ENCODE data around the gene CFAP61.

CFAP61 gene

DNA sequence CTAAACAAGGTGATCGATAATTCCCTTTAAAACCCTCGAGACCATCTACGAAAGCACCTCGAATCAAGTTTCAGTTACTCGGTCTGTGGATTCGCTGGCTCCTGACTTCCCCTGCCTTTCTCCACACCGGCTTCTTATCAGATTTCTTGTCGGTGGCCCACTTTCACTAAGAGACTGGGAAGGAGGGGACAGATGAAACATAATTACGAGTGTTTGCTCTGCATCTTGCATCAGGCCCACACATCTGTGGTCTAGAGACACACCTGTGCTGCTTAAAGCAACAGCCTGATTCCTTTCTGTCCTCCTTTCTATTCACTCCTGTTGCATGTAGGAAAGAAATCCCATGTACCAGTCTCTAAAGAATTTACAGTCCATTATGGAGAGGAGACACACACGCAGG, 353.3 kb downstream of the CFAP61 start:
- H3K27ac ChIP-seq, result no peak overlapping the region
- no peaks in the 10 kb centered on the region for H3K79me2 ChIP-seq (ENCODE audit: insufficient read depth, low read depth)
- H3K4me1 ChIP-seq (ENCODE audit: low read depth, poor library complexity, severe bottlenecking), result no peaks in the 10 kb centered on the region
- H3K27me3 ChIP-seq (ENCODE audit: insufficient read depth, low read depth), result no peaks in the 10 kb centered on the region
- H3K9ac ChIP-seq, result no peak overlapping the region
- no peaks in the 10 kb centered on the region for H4K20me1 ChIP-seq (ENCODE audit: insufficient read depth)
- H3K4me2 ChIP-seq, result no peak overlapping the region
- no peaks in the 10 kb centered on the region for H3K36me3 ChIP-seq (ENCODE audit: insufficient read depth)
- TF ChIP-seq, protein P1, sequence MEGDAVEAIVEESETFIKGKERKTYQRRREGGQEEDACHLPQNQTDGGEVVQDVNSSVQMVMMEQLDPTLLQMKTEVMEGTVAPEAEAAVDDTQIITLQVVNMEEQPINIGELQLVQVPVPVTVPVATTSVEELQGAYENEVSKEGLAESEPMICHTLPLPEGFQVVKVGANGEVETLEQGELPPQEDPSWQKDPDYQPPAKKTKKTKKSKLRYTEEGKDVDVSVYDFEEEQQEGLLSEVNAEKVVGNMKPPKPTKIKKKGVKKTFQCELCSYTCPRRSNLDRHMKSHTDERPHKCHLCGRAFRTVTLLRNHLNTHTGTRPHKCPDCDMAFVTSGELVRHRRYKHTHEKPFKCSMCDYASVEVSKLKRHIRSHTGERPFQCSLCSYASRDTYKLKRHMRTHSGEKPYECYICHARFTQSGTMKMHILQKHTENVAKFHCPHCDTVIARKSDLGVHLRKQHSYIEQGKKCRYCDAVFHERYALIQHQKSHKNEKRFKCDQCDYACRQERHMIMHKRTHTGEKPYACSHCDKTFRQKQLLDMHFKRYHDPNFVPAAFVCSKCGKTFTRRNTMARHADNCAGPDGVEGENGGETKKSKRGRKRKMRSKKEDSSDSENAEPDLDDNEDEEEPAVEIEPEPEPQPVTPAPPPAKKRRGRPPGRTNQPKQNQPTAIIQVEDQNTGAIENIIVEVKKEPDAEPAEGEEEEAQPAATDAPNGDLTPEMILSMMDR (conservative IDR thresholded peaks at IDR 0.05; ENCODE audit: low read depth, low read length), result no peak
- no peak overlapping the region for H3K4me3 ChIP-seq (IDR thresholded peaks at IDR 0.05; ENCODE audit: insufficient read depth, low read depth, low read length)
- H2AFZ ChIP-seq (ENCODE audit: low read depth), result no peak overlapping the region

DNA sequence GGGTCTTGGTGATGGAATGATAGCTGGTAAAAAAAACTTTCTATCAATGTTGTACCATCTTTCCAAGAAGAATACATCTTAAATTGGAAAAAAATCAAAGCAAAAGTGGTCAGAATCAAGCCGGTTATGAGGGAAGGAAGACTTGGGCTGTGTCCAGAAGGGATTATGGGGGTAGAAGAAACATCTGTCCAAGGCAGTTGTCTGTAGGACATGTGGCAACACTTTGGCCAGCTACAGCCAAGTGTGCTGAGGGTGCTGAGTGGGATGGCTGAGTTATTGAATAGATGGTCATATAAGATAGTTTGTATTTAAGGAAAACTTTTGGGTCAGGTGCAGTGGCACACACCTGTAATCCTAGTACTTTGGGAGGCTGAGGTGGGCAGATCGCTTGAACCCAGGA, 354.0 kb downstream of the CFAP61 start:
- H3K4me2 ChIP-seq, result no peak overlapping the region
- H3K27me3 ChIP-seq (ENCODE audit: insufficient read depth, low read depth), result no peaks in the 10 kb centered on the region
- no peaks in the 10 kb centered on the region for H3K4me1 ChIP-seq (ENCODE audit: low read depth, poor library complexity, severe bottlenecking)
- no peak overlapping the region for H3K4me3 ChIP-seq (IDR thresholded peaks at IDR 0.05; ENCODE audit: insufficient read depth, low read depth, low read length)
- H2AFZ ChIP-seq (ENCODE audit: low read depth), result no peak overlapping the region
- no peaks in the 10 kb centered on the region for H4K20me1 ChIP-seq (ENCODE audit: insufficient read depth)
- TF ChIP-seq, protein P1 (conservative IDR thresholded peaks at IDR 0.05; ENCODE audit: low read depth, low read length), result no peak
- H3K36me3 ChIP-seq (ENCODE audit: insufficient read depth), result no peaks in the 10 kb centered on the region
- no peak overlapping the region for H3K9ac ChIP-seq
- no peaks in the 10 kb centered on the region for H3K79me2 ChIP-seq (ENCODE audit: insufficient read depth, low read depth)
- H3K27ac ChIP-seq, result no peak overlapping the region

DNA sequence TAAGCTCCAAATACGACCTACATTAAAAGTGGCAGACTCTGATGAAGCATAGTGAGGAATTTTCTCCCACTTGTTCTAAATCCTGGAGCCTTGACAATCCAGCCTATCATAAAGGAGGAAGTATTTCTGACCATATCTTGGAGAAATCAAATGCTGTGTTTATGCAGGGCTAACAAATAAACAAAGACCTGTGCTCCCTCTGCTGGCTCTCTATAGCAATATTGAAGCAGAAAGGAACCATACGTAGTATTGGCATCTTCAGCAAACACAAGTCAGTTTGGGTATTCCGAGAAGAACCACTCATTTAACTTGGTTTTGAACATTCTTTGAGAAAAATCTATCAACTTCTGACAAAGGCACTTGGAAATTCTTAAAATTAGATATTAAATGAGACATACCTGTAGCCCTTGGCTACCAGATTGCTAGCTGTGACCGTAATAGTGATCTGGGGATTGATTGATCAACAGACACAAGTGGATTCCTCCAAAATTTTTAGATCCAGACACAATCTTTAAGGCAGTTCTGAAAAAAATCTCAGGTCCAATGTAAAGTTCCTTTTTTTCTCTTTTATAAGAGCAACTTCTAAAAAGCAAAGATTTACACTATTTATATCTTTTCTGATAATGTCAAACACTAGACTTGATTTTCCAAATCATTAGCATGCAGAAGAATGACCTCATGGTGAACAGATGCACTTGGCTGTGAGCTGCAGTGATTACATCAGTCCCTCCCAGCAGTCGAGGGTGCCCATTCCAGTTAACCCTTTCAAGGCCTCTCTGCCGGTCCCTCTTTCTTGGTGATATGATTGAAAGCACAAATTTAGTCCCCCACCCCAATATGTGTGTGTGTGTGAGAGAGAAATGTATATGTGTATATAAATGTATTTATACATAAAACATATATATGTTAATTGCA, 355.8 kb downstream of the CFAP61 start:
- Histone ChIP-seq H3K27ac (no peak overlapping the region), H3K4me3 (IDR thresholded peaks at IDR 0.05; ENCODE audit: insufficient read depth, low read depth, low read length) (no peak overlapping the region), H3K4me1 (ENCODE audit: low read depth, poor library complexity, severe bottlenecking) (no peaks in the 10 kb centered on the region), H2AFZ (ENCODE audit: low read depth) (no peak overlapping the region), H3K36me3 (ENCODE audit: insufficient read depth) (no peaks in the 10 kb centered on the region), H4K20me1 (ENCODE audit: insufficient read depth) (no peaks in the 10 kb centered on the region), H3K9ac (no peak overlapping the region), H3K4me2 (no peak overlapping the region), H3K79me2 (ENCODE audit: insufficient read depth, low read depth) (no peaks in the 10 kb centered on the region), H3K27me3 (ENCODE audit: insufficient read depth, low read depth) (no peaks in the 10 kb centered on the region)
- TF ChIP-seq, protein P1 (conservative IDR thresholded peaks at IDR 0.05; ENCODE audit: low read depth, low read length), result no peak

DNA sequence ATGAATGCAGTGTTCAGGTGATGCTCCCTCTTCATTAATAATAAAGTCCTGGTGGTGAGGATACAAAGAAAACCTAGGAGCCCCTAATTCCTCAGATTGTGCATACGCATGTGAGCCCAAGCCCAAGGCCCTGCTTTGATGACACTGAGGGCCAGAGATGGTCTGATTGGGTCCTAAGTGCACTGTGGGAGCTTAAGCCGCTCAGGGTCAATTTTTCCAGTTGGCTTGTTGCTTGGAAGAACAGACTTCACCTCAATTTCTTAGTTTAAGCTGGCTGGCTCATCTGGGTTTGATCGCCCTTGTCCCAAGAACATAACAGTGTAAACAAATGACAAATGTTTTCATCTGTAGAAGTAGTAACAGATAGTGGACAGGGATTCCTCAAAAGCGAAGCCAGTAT, 357.0 kb downstream of the CFAP61 start:
- Histone ChIP-seq H3K36me3 (ENCODE audit: insufficient read depth) (no peaks in the 10 kb centered on the region), H2AFZ (ENCODE audit: low read depth) (no peak overlapping the region), H3K4me3 (IDR thresholded peaks at IDR 0.05; ENCODE audit: insufficient read depth, low read depth, low read length) (no peak overlapping the region), H4K20me1 (ENCODE audit: insufficient read depth) (no peaks in the 10 kb centered on the region), H3K27ac (no peak overlapping the region), H3K9ac (no peak overlapping the region), H3K4me1 (ENCODE audit: low read depth, poor library complexity, severe bottlenecking) (no peaks in the 10 kb centered on the region), H3K4me2 (no peak overlapping the region), H3K27me3 (ENCODE audit: insufficient read depth, low read depth) (no peaks in the 10 kb centered on the region), H3K79me2 (ENCODE audit: insufficient read depth, low read depth) (no peaks in the 10 kb centered on the region)
- TF ChIP-seq, protein P1 (conservative IDR thresholded peaks at IDR 0.05; ENCODE audit: low read depth, low read length), result no peak

All from KMS-11 (cell line).